K562 (cell line): ENCODE measurements around the gene STOML3.

ENCODE experiments used
- CTCF ChIP-seq, 3 experiments: IDR thresholded peaks in 2 of 3; conservative IDR thresholded peaks in 1 of 3; 2 replicates each; pipeline ENCODE4 v1.5.1; 2011 to 2012; ENCODE audit warnings: low read length in 3 of 3, mild to moderate bottlenecking in 3 of 3, control low read depth in 2 of 3, improper control_type of control experiment in 1 of 3, inconsistent platforms in 1 of 3, low read depth in 1 of 3, mixed read lengths in 1 of 3, moderate library complexity in 1 of 3; ENCODE audit not compliant: insufficient read depth in 2 of 3
- ERF ChIP-seq: fragments of 450-650 bp; formaldehyde crosslinking; IDR thresholded peaks from 2 replicates; pipeline ENCODE4 v1.4.0; 2020; ENCODE audit warnings: mild to moderate bottlenecking, mixed read lengths
- FOS ChIP-seq: IDR thresholded peaks from 3 replicates; pipeline ENCODE4 v1.6.1; 2011; ENCODE audit not compliant: insufficient read length; ENCODE audit errors: extremely low read depth
- MLX ChIP-seq, 2 experiments: fragments of 450-650 bp in 1 of 2; sonication (generic) in 1 of 2; formaldehyde crosslinking; conservative IDR thresholded peaks; 2 replicates each; pipeline versions ENCODE4 v1.4.0 to v1.8.1; 2020 to 2022; ENCODE audit warnings: mild to moderate bottlenecking in 1 of 2, missing genetic modification reagents in 1 of 2
- ZBTB43 ChIP-seq: sonication (generic); formaldehyde crosslinking; IDR thresholded peaks from 2 replicates; pipeline ENCODE4 v1.8.0; 2023; ENCODE audit warnings: mild to moderate bottlenecking, missing genetic modification reagents
- ZNF592 ChIP-seq: fragments of 450-650 bp; IDR thresholded peaks from 2 replicates; pipeline ENCODE4 v1.6.1; 2017; ENCODE audit warnings: antibody characterized with exemption, mild to moderate bottlenecking

GRCh38 chr13:39035204-39035603 lies 44.6 kb upstream of the STOML3 start:
- TF ChIP-seq ERF (CRISPR knock-in tag) (no peak), CTCF (IDR thresholded peaks at IDR 0.05 in 2 of 3, conservative IDR thresholded peaks at IDR 0.05 in 1 of 3; ENCODE audit: insufficient read depth in 2 of 3, low read depth in 1 of 3, low read length in 3 of 3) (no peak), FOS (no peak), ZBTB43 (no peak), MLX (CRISPR knock-in tag; conservative IDR thresholded peaks at IDR 0.05) (no peak), ZNF592 (no peak)
